Epidermal melanocyte (primary cell): Measurements from ENCODE around the gene MC2R.
"Not testable (repeated sequence)": the region's sequence is repeated elsewhere in the genome, so short reads cannot be mapped to it uniquely, and the experiment has no call there.

Experiments
- DNase-seq: peaks from one replicate; pipeline ENCODE4 v3.0.0; 2011; ENCODE audit warnings: low spot score; ENCODE audit not compliant: insufficient read length

Gene MC2R

GRCh38 chr18:13893418-13893760, 21.9 kb downstream of the MC2R start:
- DNase-seq: no peak

- no peak for DNase-seq
Observed at GRCh38 chr18:13892098-13892497, 23.2 kb downstream of the MC2R start.

GRCh38 chr18:13890761-13891361, 24.5 kb downstream of the MC2R start:
- no peak for DNase-seq

- no peak for DNase-seq
Observed at GRCh38 chr18:13889671-13890070, 25.7 kb downstream of the MC2R start.

- DNase-seq: no peak
Observed at GRCh38 chr18:13888191-13888716, 27.1 kb downstream of the MC2R start.

GRCh38 chr18:13885009-13885408, 30.3 kb downstream of the MC2R start:
- no peak for DNase-seq

GRCh38 chr18:13879937-13880336, 35.4 kb downstream of the MC2R start:
- no peak for DNase-seq

- no peak for DNase-seq
Observed at GRCh38 chr18:13879492-13879891, 35.8 kb downstream of the MC2R start.

- no peak for DNase-seq
Observed at GRCh38 chr18:13878857-13879256, 36.5 kb downstream of the MC2R start.

GRCh38 chr18:13877157-13877556, 38.2 kb downstream of the MC2R start:
- no peak for DNase-seq

- no peak for DNase-seq
Observed at GRCh38 chr18:13874558-13874957, 40.8 kb downstream of the MC2R start.

GRCh38 chr18:13872932-13873331, 42.4 kb downstream of the MC2R start:
- DNase-seq: no peak

GRCh38 chr18:13872373-13872772, 43.0 kb downstream of the MC2R start:
- no peak for DNase-seq

GRCh38 chr18:13871701-13872100, 43.6 kb downstream of the MC2R start:
- DNase-seq: no peak

- no peak for DNase-seq
Observed at GRCh38 chr18:13868501-13869271, 46.6 kb downstream of the MC2R start.

GRCh38 chr18:13862898-13863297, 52.4 kb downstream of the MC2R start:
- not testable (repeated sequence) for DNase-seq

GRCh38 chr18:13849791-13850190, 65.5 kb downstream of the MC2R start:
- no peak for DNase-seq

- no peak for DNase-seq
Observed at GRCh38 chr18:13836559-13836958, 78.8 kb downstream of the MC2R start.

- DNase-seq: no peak
Observed at GRCh38 chr18:13835202-13835601, 80.1 kb downstream of the MC2R start.

GRCh38 chr18:13834496-13835015, 80.8 kb downstream of the MC2R start:
- DNase-seq: no peak
